HG03432 (cell line): ENCODE data around the gene TARDBP.
"Not testable (repeated sequence)": the region's sequence is repeated elsewhere in the genome, so short reads cannot be mapped to it uniquely, and the experiment has no call there.

ENCODE experiments used
- ATAC-seq: cut with Tn5 transposase; IDR thresholded peaks from one replicate; pipeline ENCODE4 v1.9.1; 2021; ENCODE audit warnings: mild to moderate bottlenecking, moderate library complexity; ENCODE audit not compliant: unreplicated experiment

TARDBP gene

GRCh38 chr1:11012260-11013159, at the start of gene TARDBP:
TSS of gene TARDBP (plus strand) at chr1:11012654. CDS start at chr1:11013728, 1,074 bp downstream.
- ATAC-seq: peak; percentile 92

GRCh38 chr1:10965546-10966226, 46.8 kb upstream of the TARDBP start:
- ATAC-seq: peak; percentile 59

- ATAC-seq: no peak
Measured at GRCh38 chr1:10967090-10967489, 45.4 kb upstream of the TARDBP start.

- ATAC-seq: no peak
Measured at GRCh38 chr1:10968411-10968826, 44.0 kb upstream of the TARDBP start.

GRCh38 chr1:10969267-10969970, 43.0 kb upstream of the TARDBP start:
- no peak for ATAC-seq

- no peak for ATAC-seq
Measured at GRCh38 chr1:10969971-10970332, 42.5 kb upstream of the TARDBP start.

- ATAC-seq: no peak
Measured at GRCh38 chr1:10973552-10973951, 38.9 kb upstream of the TARDBP start.

GRCh38 chr1:10973956-10974881, 38.2 kb upstream of the TARDBP start:
- ATAC-seq: no peak

GRCh38 chr1:10975567-10976326, 36.7 kb upstream of the TARDBP start:
- no peak for ATAC-seq

- no peak for ATAC-seq
Measured at GRCh38 chr1:10978719-10979118, 33.7 kb upstream of the TARDBP start.

GRCh38 chr1:10979483-10979920, 33.0 kb upstream of the TARDBP start:
- no peak for ATAC-seq

- no peak for ATAC-seq
Measured at GRCh38 chr1:10980094-10980577, 32.3 kb upstream of the TARDBP start.

- no peak for ATAC-seq
Measured at GRCh38 chr1:10980841-10981727, 31.4 kb upstream of the TARDBP start.

GRCh38 chr1:10986525-10986890, 25.9 kb upstream of the TARDBP start:
- ATAC-seq: peak; percentile 27

GRCh38 chr1:10987840-10988417, 24.5 kb upstream of the TARDBP start:
- ATAC-seq: no peak

GRCh38 chr1:10989095-10989494, 23.4 kb upstream of the TARDBP start:
- ATAC-seq: no peak

- not testable (repeated sequence) for ATAC-seq
Measured at GRCh38 chr1:10989920-10990516, 22.4 kb upstream of the TARDBP start.

GRCh38 chr1:10990828-10991227, 21.6 kb upstream of the TARDBP start:
- no peak for ATAC-seq
